ENCODE data around the gene SLC36A3.

The SLC36A3 gene

GRCh38 chr5:151298063-151298855 lies 5.3 kb downstream of the SLC36A3 start:
- no peak for DNase-seq

- no peak for DNase-seq
These were observed 6.6 kb downstream of the SLC36A3 start for GRCh38 chr5:151296974-151297373.

- DNase-seq: no peak
These were observed 7.1 kb downstream of the SLC36A3 start for GRCh38 chr5:151296478-151296830.

GRCh38 chr5:151295791-151296477 lies 7.6 kb downstream of the SLC36A3 start:
- DNase-seq: no peak

GRCh38 chr5:151295138-151295537 lies 8.4 kb downstream of the SLC36A3 start:
- DNase-seq: no peak

- DNase-seq: no peak
These were observed 9.9 kb downstream of the SLC36A3 start for GRCh38 chr5:151293624-151294023.

GRCh38 chr5:151288180-151288579 lies 15.4 kb downstream of the SLC36A3 start:
- DNase-seq: peak in 1 of 2 experiments; percentile 44

- DNase-seq: no peak
These were observed 17.3 kb downstream of the SLC36A3 start for GRCh38 chr5:151286246-151286645.

- no peak for DNase-seq
These were observed 17.9 kb downstream of the SLC36A3 start for GRCh38 chr5:151285683-151286082.

GRCh38 chr5:151284392-151284967 lies 19.1 kb downstream of the SLC36A3 start:
- no peak for DNase-seq

- no peak for DNase-seq
These were observed 20.3 kb downstream of the SLC36A3 start for GRCh38 chr5:151283120-151283825.

- no peak for DNase-seq
These were observed 22.4 kb downstream of the SLC36A3 start for GRCh38 chr5:151281001-151281639.

- DNase-seq: no peak
These were observed 23.1 kb downstream of the SLC36A3 start for GRCh38 chr5:151280443-151280842.

GRCh38 chr5:151278845-151279244 lies 24.7 kb downstream of the SLC36A3 start:
- DNase-seq: no peak

- DNase-seq: no peak
These were observed 27.8 kb downstream of the SLC36A3 start for GRCh38 chr5:151275803-151276202.

- no peak for DNase-seq
These were observed 28.9 kb downstream of the SLC36A3 start for GRCh38 chr5:151274666-151275065.

GRCh38 chr5:151271336-151271735 lies 32.2 kb downstream of the SLC36A3 start:
- DNase-seq: no peak

- DNase-seq: no peak
These were observed 33.0 kb downstream of the SLC36A3 start for GRCh38 chr5:151270599-151270998.

GRCh38 chr5:151267491-151268260 lies 35.9 kb downstream of the SLC36A3 start:
- no peak for DNase-seq

GRCh38 chr5:151264113-151264512 lies 39.5 kb downstream of the SLC36A3 start:
- DNase-seq: no peak

GRCh38 chr5:151262532-151262931 lies 41.0 kb downstream of the SLC36A3 start:
- no peak for DNase-seq

GRCh38 chr5:151259931-151260330 lies 43.6 kb downstream of the SLC36A3 start:
- no peak for DNase-seq
